Measurements from ENCODE around the gene KLHDC7B.
A peak's percentile ranks its signal among the peaks of the same experiment; 100 is the strongest.

Gene KLHDC7B

GRCh38 chr22:50548921-50549790, 3.5 kb downstream of the KLHDC7B start:
- no peak for DNase-seq

GRCh38 chr22:50550395-50550794, 4.7 kb downstream of the KLHDC7B start:
- DNase-seq, result no peak

- DNase-seq, result no peak
Measured at GRCh38 chr22:50551160-50551752, 5.6 kb downstream of the KLHDC7B start.

- DNase-seq, result no peak
Measured at GRCh38 chr22:50553310-50553709, 7.6 kb downstream of the KLHDC7B start.

GRCh38 chr22:50556703-50557102, 11.0 kb downstream of the KLHDC7B start:
- no peak for DNase-seq

- no peak for DNase-seq
Measured at GRCh38 chr22:50560034-50560433, 14.3 kb downstream of the KLHDC7B start.

GRCh38 chr22:50561401-50562358, 16.0 kb downstream of the KLHDC7B start:
- no peak for DNase-seq

GRCh38 chr22:50562523-50563412, 17.1 kb downstream of the KLHDC7B start, which contains the start of gene SYCE3:
TSS of gene SYCE3 (minus strand) at chr22:50562919. CDS start at chr22:50556405, 6,514 bp downstream.
- DNase-seq, result peak; percentile 96

GRCh38 chr22:50563413-50564160, 17.9 kb downstream of the KLHDC7B start:
- peak; percentile 11 for DNase-seq

GRCh38 chr22:50564289-50564688, 18.6 kb downstream of the KLHDC7B start:
- no peak for DNase-seq

- no peak for DNase-seq
Measured at GRCh38 chr22:50567721-50568252, 22.1 kb downstream of the KLHDC7B start.

GRCh38 chr22:50568626-50569025, 22.9 kb downstream of the KLHDC7B start:
- no peak for DNase-seq

- no peak for DNase-seq
Measured at GRCh38 chr22:50569041-50569459, 23.4 kb downstream of the KLHDC7B start.

- DNase-seq, result no peak
Measured at GRCh38 chr22:50569896-50570535, 24.3 kb downstream of the KLHDC7B start.

- DNase-seq, result no peak
Measured at GRCh38 chr22:50570861-50571260, 25.2 kb downstream of the KLHDC7B start.

GRCh38 chr22:50571264-50572175, 25.8 kb downstream of the KLHDC7B start:
- no peak for DNase-seq

- no peak for DNase-seq
Measured at GRCh38 chr22:50572965-50573364, 27.3 kb downstream of the KLHDC7B start.

- DNase-seq, result no peak
Measured at GRCh38 chr22:50573491-50574382, 28.0 kb downstream of the KLHDC7B start.

Data from inflammatory macrophage treated with lipopolysaccharide for 4 hours (primary cell).